ENCODE results near the gene PAPPA2.

The PAPPA2 gene

DNA sequence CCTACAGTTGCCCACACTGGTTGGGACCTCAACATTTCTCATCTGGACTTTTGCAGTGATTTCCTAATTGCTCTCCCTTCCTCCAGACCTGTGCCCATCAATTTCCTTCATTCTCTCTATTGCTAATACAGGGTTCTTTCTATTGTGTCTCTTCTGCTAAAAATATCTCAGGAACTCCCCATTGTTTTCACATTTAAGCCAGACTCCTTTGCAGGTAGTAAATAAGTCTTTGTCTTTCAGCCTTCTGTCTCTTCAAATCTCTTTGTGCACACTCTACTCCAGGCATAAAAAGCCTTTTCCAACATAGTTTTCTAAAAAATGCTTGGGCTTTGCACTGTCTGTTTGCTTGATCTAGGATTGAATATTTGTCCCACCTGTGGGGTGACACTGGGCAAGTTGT is 340.6 kb downstream of the PAPPA2 start:
- DNase-seq (ENCODE audit: low read depth in 3 of 3), result no peak

DNA sequence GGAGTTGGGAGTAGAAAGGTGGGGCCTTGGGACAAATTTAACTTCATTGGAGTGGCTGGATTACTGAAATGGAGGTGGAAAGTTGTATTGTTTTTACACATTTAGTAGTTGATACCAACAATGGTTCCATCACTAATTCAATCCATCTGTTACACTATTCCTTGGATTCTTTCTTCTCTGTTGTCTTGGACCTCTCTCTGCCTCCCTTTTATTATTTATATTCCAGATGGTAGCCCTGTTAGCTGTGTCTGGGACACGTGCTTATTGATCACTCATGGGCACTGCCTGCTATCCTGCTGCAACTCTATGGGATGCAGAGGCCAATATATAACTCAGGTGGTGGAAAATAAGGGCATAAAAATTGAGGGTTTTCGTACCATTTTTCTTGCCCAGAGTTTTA is 346.3 kb downstream of the PAPPA2 start:
- no peak for DNase-seq (ENCODE audit: low read depth in 3 of 3)

DNA sequence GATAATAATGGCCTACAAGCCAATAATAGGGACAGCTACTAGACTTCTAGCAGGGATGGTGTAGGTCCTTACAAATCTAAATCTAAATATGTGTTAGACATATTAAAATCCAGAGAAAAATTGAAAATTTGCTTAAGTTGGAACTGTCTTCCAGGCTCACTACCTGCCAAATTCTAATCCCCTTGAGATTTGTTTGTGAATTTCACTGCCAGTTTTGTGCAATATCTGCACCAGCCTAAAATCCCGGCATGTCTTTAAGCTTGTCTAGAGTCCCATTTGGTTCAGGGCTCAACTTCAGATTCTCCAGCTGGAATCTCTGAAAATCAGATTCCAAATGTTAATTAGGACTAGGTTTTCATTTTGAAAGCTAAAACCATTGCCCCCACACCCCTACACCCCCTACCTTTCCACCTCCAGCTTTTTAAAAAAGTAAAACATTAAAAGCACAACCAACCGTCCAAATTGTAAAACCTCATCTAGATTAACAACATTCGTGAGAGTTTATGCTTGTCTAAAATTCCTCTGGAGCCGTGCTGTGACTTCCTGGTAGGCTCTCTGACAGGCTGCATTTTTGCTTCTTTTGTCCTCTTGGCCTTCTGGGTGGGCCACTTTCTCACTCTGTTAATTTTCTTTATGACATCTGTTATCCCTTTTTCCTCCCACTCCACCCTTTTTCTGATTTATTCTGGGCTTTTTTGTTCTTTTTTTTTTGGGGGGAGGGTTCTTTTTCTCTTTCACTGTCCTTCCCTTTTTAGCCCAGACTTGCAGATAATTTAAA is 348.7 kb downstream of the PAPPA2 start:
- no peak for DNase-seq (ENCODE audit: low read depth in 3 of 3)

DNA sequence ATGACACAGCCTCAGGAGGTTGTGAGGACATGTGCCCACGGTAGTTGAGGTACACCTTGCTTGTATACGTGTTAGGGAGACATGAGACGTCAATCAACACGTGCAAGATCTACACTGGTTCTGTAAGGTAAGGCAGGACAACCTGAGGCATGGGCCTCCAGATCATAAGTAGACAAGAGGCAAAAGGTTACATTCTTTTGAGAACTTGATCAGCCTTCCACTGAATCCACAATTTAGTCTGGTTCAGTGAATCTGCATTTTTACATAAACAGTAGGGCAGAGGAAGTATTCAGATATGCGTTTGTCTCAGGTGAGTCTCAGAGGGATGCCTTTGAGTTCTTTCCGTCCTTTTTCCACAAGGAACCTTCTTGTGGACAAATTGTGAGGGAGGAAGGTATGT is 352.6 kb downstream of the PAPPA2 start:
- DNase-seq (ENCODE audit: low read depth in 3 of 3), result no peak

DNA sequence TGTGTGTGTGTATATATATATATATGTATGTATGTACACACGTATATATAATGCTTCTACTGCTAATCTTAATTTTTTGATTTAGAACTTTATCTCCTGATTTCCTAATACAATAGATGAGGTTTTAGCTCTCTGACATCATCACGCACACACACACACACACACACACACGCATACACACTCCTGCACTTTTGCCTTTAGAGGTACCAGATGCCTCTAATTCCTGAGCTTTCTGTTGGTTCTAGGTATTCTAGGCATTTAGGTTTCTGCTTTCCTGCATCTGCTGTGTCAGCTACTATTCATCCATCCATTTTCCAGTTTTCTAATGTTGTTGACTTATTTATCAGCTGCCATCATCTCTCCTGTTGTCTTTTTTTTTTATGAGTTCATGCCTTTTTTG is 353.3 kb downstream of the PAPPA2 start:
- no peak for DNase-seq (ENCODE audit: low read depth in 3 of 3)

DNA sequence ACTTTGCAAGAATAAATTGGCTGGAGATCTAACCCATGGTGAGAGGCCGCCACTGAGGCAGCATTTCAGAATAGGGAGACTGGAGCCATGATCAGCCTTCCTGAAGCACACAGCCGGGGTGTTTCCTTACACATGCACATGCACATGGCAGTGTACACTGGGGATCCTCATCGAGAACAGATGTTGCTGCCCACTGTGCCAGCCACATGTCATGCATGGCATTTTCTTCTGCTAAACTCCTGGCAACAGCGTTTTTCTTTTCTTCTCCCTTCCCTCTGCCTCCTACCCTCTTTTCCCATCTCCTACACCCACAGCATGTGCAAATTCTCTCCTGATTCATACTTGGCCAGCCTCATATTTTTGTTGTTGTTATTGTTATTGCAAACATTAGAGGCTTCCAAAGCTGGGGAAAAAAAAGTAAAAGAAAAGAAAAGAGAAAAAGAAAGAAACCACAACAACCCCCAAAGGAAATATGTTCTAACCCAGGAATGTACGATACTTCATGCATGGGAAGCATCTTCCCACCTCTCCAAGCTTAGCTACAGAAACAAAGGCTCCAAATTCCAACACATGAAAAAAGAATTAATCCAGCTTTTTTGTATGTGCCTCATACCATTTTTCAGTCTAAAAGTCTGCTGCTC is 357.5 kb downstream of the PAPPA2 start:
- DNase-seq (ENCODE audit: low read depth in 3 of 3), result no peak

DNA sequence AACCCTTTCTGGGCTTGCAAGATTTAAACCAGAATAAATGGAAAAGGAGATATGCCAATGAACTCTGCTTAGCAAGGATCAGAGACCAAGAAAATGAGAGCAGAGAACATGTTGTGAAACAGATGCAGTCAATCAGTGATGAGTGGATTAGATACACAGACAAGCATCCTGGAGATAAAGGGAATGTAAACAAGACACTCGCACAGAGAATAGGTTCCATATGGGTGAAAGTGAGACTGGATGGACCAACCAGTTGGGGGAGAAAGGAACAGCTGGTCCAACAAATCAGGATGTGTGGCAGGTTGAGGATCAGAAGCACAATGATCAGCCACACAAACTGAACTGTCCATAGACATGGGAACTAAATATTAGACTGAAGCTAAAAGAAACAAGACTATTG is 363.3 kb downstream of the PAPPA2 start:
- DNase-seq (ENCODE audit: low read depth in 3 of 3), result no peak

DNA sequence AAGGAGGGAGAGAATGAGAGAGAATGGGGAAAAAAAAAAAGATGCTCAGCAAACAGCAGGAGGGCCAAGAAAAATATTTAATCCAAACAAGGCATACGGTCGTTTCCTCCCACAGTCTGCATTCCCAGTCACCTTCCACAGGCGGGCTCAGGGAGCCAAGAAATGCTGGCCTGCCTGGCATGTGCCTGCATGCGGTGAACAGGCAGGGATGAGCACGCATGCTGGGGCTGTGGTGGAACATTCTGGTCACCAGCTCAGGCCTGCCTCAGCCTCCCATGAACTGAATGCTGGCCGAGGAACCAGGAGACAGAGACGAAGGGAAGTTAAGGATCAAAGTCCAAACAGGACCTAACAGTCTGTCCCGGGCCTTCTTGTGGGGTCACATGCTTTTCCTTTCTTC is 366.3 kb downstream of the PAPPA2 start:
- no peak for DNase-seq (ENCODE audit: low read depth in 3 of 3)

DNA sequence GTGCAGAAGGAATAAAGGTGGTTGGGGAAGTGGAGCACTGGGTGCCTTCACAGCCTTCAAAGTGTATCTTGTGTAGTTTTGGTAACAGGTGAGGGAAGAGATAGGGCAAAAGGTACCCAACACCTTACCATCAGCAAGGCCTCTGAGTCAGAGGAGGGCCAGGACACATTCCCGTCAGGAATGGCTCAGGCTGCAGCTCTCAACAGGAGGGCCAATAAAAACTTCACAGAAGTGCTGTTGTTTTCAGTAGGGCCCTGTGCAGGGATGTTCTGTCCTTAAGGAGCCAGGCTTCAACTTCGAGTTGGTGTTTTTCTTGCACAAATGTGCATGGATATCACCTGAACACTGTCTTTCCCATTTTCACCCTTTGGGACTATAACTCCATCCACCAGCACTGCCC is 368.2 kb downstream of the PAPPA2 start:
- DNase-seq (ENCODE audit: low read depth in 3 of 3), result no peak

DNA sequence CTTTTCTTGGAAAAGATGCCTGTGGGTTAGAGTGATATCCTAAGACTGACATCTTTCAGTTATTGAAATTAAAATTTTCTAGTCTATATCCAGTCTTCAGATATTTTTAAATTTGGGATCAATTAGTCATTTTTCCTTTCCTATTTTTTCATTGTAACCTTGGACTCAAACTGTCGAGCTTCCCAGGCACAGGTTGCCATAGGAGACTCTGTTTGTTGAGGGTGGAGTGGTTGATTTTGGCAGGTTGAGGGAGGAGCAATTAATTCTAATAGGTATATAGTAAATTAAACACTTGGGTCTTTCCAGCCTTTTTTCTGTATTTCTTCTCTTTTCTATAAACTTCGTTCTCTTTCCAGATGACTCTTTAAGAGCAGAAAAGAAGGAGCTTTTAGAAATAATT is 374.7 kb downstream of the PAPPA2 start:
- DNase-seq (ENCODE audit: low read depth in 3 of 3), result no peak

DNA sequence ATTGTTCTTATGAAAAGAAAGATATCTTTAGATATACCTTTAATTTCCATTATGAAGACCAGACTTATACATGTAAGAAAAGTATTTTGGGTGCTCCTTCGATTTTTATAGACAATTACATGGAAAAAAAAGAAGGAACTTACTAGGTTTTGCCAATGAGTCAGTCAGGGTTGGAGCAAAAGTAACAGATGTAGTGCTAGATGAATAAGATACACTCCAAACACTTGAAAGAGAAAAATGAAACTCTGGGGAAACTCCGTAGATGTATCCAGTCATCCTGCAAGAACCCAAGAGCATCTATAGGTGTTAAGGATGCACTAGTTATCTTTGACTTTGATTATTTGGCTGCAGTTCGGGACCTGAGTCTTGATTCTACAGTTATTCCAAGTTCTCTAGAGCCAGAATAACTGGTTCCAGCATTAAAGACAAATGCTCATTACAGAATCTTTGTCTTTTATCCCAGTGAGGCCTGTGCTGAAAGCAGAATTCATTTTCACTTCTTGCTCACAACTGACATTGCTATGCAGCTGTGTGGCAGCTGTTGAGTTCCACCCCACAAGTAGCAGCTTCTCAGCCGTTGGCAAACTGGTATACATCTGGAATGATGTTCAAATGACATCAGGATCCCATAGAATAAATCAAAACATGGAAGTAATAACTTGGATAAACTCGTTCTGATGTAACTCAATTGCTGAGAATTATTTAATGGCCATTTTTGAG is 375.5 kb downstream of the PAPPA2 start:
- DNase-seq (ENCODE audit: low read depth in 3 of 3), result no peak

DNA sequence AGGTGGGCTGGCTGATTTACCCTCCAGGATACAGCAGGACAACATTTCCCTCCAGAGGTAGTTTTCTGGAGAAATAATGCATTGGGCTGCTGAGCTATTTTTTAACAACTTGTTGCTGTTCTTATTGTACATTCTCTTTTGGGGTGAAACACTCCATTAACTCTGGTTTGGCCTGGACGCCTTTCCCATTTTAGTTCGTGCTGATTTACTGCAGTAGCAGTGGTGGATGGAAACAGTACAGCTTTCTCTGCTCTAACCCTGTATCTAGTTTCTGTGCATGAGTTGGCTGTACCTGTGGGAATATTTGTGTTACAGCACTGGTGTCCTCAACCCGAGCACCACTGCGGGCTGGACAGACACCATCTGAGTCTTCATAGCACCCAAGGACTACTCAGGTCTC is 376.2 kb downstream of the PAPPA2 start:
- DNase-seq (ENCODE audit: low read depth in 3 of 3), result no peak

DNA sequence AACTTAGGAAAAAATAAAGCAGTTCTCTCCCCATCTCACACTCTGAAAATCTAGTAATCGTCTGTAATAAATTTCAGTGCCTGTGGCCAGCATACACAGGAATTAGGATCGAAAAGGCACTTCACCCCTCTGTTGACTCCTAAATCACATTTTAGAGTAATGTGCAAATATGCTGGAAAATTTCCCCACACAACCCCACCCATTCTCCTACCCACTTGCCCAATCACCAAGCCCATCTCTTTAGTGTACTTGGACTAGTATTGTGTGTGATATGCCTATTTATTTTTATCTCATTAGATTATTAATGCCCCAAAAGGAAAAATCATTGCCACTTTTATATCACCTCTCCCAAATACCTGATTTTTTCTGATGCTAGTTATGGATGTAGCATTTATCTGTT is 378.3 kb downstream of the PAPPA2 start:
- no peak for DNase-seq (ENCODE audit: low read depth in 3 of 3)

DNA sequence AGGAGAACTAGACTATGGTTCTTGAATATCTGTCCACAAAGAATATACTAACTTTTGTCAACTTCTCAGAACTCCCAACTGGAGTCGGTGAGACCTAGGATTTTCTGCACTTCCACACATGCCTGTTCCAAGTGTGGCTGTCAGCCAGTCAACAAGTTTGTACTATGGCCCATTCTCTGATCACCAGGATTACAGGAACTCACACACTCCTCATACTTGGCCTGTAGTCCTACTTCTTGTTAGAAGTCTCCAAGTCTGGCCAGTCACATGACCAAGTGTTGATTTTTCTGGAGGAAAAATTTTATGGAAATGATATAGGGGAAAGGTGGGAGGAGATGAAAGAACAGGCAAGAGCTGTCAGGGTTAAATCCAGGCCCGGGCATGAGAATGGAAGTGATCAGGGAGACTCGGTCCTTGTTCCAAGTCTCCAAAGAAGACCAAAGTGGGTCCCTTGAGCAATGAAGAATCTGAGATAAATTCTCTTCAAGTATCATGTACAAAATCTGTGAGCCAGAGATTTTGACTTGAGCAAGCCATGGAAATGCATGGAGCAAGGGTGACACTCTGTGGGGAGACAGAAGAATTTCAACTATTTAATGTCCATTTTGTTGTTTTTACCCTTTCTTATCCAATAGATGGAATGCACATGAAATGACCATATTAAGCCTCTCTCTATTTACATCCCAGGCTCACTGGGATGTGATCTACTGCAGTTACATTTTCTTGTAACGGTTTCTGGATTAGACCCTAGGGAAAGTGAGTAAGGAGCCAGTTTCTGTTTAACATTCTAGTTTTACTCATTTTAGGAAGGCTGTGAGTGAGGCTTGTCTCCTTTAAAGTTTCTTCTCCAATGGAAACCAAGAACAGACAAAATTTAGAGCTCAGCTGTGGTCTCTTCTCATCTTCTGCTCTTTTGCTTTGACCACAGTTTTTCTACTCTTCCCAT is 380.6 kb downstream of the PAPPA2 start:
- DNase-seq (ENCODE audit: low read depth in 3 of 3), result no peak

DNA sequence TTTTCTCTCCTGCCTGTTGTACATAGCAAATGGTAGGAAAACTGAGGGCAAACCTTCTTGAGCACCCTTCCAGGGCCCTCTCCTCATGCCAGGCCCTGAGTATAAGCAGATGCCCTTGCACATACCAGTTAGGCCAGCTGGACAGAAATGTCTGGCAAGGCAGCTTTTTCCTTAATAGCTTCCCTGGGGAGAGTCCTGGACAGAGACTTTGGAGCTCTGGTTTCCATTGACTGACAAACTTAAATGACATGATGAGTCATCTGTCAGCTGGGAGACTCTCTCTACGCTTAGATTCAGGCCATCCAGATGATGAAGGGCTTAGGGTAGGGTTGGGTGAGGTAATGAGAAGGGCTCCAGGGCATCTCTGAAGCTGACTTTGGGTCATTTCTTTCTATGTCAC is 384.1 kb downstream of the PAPPA2 start:
- DNase-seq (ENCODE audit: low read depth in 3 of 3), result no peak

DNA sequence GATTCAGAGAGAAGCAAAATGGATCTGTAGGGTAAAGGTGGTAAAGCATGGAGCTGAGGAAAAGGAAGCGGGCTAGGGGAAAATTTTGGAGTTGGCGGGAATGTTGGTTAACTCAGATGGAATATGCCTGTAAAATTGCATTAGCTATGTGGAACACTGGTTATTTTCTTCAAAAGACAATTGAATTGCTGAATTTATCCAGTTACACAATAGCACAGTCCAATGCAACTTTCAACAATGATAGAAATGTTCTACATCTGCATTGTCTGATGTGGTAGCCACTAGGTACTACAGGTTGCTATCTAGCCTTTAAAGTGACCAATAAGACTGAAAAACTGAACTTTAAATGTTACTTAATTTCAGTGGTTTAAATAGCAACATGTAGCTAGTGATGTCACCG is 386.3 kb downstream of the PAPPA2 start:
- DNase-seq (ENCODE audit: low read depth in 3 of 3), result no peak

DNA sequence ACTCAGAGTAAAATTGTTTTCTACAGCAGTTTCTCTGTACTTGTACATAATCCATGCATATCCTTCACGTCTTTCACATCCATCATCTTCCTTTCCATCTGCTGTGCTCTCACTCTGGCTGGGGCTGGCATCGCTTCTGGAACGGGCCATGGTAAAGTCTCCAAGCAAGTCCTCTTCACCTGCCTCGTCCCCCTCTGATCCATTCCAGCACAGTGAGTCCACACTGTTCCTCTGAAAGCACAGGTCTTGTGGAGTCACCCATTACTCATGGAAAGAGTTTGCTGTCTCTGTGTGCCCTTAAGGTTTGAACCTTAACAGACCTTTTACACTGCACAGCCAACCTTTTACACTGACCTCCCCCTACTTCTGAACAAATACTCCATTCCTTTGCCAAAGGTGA is 387.9 kb downstream of the PAPPA2 start:
- DNase-seq (ENCODE audit: low read depth in 3 of 3), result no peak

DNA sequence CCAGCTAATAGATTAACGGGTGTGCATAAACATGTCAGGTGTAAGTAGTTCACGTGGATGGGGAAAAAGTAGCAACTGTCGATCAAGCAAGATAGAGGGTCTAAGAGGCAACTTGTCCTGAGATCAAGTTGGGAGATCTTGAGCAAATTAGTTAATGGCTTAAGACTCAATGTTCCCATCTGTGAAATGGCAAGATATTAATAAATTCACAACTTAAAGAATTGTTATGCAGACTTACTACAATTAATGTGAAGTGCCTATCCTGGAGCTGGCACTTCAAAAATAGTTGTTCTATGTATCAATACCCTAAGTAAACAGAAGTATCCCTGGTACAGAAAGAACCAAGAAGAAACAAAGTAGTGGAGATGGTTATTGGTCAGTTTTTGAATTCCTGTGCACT is 389.1 kb downstream of the PAPPA2 start:
- DNase-seq (ENCODE audit: low read depth in 3 of 3), result no peak

DNA sequence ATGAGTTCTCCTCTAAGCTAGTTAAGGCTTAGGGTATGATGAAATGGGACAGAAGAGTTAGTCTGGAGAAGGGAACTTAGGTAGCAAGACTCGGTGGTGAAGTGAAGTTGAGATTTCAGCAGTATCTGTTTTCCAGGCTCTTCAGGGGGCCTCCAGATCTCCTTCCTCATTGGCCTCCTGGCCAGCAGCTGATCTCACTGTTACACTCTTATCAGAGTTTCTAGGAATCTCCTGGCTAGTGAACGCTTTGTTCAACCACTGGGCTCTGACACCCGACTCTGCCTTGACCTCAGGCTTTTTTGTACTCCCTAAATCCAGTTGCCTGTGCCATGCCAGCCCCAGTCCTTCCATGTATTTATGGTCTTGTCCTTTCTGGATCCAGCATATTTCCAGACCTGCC is 390.5 kb downstream of the PAPPA2 start:
- no peak for DNase-seq (ENCODE audit: low read depth in 3 of 3)

DNA sequence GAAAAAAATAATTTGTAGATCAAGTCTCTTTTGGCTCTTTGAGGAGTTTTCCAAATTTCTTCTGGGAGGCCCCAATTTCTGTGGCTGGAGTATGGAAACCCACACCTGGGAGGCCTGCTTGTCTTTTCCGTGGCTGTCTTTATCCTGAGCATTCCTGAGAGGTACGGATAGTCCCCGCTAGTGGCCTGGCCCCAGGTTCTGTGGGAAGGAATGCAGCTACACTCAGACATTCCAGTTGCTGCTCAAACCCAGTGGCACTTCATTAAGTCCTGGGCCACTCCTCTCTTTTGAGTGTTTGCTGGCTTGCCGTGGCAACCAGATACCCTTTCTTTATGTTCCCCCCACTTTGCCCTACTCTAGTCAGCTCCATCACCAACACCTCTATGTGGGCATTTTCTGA is 391.1 kb downstream of the PAPPA2 start:
- DNase-seq (ENCODE audit: low read depth in 3 of 3), result no peak

DNA sequence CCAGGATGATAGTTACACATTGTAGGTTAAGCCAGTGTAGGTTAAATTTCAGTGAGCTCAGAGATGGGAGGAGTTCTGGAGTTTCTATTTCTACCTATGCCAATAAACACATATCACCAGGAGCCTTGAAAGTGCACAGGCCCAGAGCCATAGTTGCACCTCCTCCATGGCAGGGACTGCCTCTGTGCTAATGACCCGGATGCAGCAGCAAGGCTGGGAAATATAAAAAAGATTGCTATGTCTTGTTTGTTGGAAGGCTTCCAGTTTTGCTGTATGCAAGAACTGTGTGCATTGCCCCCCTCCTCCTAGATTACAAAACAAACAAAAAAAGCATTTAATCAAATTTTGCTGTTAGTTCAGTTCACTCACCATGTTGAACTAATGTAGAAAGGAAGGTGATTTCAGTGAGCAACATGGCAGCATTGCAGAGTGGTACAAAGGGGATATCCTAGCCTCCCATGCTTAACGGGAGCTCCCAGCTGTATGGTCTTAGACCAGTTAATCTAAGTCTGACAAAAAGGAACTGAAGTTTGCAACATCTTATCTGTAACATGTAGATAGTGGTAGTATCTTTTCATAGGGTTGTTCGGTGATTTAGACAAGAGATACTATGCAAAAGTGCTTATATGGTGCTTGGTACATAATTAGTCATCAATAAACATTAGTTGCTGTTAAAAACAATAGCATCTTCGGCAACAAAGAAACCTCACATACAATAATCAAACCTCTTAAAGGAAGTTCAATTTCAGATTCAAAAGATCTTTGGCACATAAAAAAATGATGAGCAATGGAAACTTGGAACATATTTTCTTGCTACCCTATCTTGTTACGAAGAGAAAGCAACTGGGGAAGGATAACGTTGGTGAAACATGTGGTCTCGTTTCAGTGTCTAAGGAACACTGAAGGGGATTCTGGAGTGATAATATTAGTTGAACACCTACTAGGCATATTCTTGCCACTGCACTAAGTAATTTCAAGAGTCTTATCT is 392.1 kb downstream of the PAPPA2 start:
- DNase-seq (ENCODE audit: low read depth in 3 of 3), result no peak
